GM08714 (cell line): ENCODE measurements around the gene FRZB.

Experiments
- H3K4me3 ChIP-seq: fragments of 200-500 bp; sonication (Bioruptor generic); 2 replicates; pipeline ENCODE4 v1.5.1; 2014; ENCODE audit warnings: mild to moderate bottlenecking, low read length, inconsistent platforms
- ZNF274 ChIP-seq: IDR thresholded peaks from 2 replicates; pipeline ENCODE4 v1.6.1; 2012; ENCODE audit warnings: mild to moderate bottlenecking, low read depth, low read length

FRZB gene, protein sequence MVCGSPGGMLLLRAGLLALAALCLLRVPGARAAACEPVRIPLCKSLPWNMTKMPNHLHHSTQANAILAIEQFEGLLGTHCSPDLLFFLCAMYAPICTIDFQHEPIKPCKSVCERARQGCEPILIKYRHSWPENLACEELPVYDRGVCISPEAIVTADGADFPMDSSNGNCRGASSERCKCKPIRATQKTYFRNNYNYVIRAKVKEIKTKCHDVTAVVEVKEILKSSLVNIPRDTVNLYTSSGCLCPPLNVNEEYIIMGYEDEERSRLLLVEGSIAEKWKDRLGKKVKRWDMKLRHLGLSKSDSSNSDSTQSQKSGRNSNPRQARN

DNA sequence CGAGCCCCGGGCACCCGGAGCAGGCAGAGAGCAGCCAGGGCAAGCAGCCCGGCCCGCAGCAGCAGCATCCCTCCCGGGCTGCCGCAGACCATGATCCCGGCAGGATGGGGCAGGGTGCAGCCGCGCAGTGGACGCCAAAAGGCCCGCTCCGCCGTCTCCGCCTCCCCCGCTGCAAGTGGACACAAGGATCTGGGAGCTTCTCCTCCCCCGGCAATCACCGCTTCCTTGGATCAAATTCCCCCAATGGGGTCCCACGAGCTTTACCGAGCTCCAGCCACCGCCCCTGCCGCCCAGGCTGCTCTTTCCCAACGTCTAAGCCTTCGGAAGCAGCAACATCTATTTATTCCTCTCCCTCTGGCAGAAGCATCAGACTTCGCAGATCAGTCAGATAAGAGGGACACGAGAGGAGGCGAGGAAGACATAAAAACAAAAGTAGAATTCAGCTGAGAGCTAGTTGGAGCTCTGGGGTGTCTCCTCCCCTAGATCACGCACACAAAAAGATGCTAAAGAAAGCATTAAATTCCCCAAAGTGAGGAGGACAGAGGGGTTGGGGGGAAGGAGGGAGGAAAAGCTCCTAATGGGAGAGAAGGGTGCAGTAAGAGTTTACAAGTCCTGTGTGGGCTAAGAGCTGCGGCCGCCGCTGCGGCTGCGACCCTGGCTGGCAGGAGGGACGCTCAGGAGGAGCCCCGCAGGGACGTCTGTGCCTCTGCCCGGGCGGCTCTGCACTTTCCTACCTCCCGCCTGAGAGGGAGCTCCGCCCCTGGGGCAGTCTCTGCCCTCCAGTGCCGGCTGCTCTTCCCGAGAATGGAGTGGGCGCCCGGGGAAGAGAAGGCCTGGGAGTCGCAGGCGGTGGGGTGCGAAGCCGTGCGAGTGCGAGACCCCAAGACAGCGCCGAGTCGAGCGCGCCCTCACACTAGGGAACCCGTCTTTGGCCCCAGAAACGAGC lies at the start of gene FRZB:
Gene FRZB, minus strand, starts transcription at position 177 of the 946 bp plus-strand sequence. Its CDS starts 85 bp downstream, at position 92.
- H3K4me3 ChIP-seq: peak within 1 kb of the TSS; percentile 40; the same call in 1 of the 2 replicates
- TF ChIP-seq ZNF274: no peak

DNA sequence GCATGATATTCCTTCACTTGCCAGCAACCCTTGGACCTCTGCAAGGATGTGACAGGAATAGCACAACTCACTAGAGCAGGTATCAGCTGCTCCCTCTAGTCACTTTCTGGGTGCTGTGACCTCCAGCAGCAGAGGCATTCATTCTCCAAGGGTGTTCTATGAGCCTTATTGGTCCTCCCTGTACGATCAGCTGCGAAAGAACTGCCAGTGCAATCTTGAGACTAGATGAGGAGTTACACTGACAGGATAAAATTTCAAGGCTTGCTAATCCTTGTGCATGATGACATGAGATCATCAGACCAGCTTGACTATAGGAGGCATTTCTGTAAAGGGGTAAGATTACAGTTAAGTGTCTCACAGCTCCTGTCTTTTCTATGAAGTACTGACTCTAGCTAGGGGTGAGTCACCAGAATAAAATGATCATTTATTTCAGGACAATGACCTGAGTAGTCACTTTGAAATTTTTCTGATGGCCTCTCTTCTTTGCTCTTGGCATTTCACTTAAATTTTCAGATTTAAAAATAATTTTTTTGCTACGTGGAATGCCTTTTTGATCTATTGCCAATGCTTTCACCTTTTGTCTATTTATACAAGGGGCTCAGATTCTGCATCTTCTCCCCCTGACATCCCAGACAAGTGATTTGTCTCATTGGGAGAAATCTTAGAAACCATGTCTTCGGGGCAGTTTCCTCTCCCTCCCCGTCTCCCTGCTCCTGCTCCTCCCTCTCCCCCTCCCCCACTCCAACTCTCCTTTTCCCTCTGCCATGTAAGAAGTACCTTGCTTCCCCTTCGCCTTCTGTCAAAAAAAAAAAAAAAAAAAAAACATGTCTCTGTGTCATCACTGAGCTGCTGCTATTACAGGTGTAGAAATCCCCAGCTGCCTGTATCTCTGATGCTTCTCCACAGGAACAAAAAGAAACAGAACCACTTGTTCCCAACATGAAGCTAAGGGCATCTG lies 49.2 kb upstream of the FRZB start:
- no peak overlapping the region for H3K4me3 ChIP-seq
- TF ChIP-seq ZNF274: no peak

DNA sequence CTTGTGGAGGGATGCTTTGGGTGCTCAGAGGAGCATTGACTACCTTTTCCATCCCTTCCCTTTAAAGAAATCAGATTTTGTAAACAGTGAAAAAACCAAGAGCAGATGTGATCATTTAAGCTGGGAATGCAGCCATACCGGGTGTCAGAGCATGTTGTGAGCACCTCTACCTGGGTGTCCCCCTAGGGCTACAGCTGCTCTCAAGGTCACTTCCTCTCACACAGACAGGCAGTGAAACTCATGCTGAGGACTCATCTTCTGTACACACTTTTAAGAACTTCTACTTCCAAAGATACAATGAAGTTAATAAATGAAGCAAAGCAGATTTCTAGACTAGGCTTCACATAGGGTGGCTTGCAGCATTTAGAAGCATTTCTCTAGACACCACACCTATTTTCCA lies 48.4 kb upstream of the FRZB start:
- H3K4me3 ChIP-seq: no peak overlapping the region
- no peak for TF ChIP-seq ZNF274

DNA sequence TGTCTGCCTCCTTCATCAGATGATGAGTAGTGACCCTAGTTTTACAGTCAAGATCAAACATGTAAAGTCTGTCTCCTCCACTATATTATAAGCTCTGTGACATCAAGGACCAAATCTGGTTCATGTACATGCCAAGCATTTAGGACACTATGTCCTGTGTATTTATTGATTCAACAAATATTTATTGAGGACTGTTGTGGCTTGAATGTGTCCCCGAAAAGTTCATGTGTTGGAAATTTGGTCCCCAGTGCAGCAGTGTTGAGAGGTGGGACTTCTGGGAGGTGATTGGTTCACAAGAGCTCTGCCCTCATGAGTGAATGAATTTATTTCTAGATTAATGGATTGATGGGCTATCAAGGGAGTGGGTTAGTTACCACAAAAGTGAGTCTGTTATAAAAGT lies 46.6 kb upstream of the FRZB start:
- H3K4me3 ChIP-seq: no peak overlapping the region
- TF ChIP-seq ZNF274: no peak

DNA sequence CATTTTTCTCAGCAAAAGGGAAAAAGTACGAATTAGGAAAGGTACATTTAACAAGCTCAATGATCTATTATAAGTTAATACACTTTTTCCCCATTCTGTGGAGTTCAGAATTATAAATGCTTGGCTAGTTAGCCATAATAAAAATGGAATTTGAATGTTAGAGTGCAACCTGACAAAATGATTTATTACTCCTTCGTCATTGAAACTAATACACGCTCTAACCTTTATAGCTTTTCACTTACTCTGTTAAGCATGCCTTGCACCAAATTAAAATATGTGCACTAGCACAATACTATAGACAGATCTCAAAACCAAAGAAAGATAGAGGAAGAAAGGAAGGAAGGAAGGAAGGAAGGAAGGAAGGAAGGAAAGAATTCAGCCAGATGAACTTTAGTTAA lies 46.1 kb upstream of the FRZB start:
- no peak overlapping the region for H3K4me3 ChIP-seq
- no peak for TF ChIP-seq ZNF274

DNA sequence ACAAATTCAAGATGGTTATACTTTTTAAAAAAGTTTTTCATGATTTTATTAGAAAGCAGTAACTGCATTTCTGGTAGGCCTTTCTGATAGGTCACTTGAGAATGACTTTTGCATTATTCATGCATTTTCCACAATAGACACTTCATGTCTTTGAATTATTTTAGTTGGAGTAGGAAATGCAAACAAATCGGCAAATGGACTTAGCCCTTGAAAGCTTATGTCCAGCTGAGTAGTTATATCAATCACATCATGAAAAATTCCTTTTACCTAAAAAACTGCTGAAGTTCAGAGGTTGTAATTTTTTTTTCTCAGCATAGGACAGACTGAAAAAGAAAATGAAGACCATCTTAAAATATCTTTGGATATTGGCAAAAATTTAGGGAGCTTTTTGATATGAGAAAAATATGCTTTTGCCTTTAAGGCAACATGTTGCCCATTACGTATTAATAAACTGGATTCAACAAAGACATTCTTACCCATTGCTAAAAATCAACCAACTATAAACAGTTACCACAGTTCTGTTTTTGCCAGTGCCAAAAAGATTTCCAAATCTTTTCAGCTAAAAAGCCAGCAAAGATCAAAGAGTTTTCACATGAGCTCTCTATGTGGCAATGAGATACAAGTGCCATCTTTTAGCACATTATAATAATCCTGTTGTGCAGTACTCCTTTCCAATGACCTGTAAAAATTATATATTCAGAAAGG lies 45.5 kb upstream of the FRZB start:
- TF ChIP-seq ZNF274: no peak
- no peak overlapping the region for H3K4me3 ChIP-seq

DNA sequence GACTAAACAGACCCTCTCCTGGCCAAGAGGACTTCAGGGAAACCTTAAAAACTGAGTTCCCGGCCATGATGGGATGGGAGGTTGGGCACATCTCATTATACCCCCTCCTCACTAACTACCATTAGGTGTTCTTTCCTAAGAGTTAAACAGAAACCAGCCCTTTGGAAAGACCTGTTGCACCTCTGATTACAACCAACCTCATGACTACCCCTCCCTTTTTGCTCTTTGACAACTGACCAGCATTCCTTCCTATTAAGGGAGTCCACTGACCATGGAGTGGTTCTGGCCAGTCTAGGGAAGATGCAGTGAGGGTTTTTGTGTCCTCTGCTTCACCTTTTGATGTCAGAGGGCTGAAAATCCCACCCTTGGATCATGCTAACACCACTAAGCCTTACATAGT lies 44.5 kb upstream of the FRZB start:
- no peak for TF ChIP-seq ZNF274
- H3K4me3 ChIP-seq: no peak overlapping the region

DNA sequence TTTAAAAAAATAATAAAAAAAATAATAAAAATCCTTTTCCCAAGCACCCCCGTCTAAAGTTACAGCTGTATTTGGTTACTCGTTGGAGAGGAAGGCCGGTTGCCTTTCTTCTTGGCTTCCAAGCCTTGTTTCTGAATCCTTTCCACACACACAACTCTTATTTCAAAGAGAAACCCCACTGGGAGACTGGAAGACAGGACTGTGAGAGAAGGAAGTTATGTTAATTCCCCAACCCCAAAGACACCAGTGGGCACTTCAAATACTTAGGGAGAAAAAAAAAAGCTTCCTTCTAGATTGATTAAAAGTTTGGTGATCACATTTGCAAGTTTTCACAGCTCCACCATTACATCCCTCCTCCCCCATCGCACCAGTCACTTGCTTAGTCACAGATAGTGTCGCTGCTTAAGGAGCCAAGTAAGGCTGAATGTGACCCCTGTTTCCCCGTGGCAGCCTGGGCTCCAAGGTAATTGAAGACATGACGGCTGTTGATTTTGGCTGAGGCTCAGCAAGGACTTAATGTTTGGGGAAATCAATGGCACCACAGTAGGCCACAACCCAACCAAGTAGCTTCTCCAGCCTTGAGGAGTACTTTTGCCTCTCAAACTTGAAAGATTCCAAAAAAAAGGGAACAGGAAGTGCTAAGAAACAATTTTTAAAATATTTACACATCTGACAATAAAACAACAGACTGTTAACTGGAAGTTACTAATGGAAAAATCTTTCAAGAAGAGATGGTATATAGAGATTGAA lies 40.8 kb upstream of the FRZB start:
- no peak overlapping the region for H3K4me3 ChIP-seq
- no peak for TF ChIP-seq ZNF274

DNA sequence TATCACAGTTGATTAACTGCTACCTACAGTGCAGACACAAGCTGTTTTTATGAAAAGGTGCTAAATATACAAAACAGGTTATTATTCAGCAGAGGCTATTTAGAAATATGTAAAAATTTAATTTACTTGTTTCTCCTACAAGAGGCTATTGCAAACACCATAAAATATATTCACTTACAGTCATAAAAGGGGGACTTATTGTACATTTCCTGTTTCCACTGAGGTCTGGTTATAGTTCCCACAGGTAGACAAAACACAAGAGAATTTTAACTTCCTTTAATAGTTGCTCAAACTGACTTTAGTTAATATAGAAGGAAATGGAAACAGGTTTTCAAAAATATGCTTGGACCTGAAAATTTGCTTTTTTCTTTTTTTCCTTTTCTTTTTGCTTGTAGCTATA lies 40.0 kb upstream of the FRZB start:
- TF ChIP-seq ZNF274: no peak
- no peak overlapping the region for H3K4me3 ChIP-seq

DNA sequence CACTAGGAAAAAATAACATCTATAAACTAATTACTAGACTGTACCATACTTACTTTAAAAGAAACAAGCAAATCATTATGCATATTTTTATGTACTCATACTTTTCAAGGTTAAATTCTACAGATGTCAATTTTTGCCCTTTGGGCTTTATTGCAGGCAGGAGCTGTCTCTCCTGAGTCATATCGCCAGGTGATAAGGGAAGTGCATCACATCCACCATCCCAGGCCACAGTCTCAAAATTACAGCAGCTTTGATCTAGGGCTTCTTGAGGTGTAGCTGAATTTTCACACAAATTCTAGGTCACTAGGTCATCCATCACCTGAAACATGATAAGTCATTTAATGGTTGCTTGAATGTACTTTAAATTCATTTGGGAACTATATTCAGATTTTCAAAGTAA lies 38.4 kb upstream of the FRZB start:
- H3K4me3 ChIP-seq: no peak overlapping the region
- TF ChIP-seq ZNF274: no peak

DNA sequence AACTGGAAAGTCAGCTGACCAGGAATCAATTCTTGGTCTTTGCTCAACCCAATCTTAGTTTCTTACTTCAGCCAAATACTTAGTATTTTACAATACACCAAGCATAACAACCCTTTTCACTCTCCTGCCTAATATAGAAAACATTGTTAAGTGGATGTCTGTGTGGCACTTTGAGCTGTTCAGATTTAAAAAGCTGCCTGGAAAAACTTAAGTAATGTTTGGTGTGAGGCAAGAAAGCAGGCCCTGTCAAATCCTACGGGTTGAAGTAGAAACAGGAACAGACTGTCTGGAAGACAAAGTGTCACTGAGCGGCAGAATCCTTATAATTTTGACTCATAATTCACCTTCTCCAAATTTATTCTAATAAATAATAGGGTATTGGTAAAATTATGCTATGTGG lies 37.1 kb upstream of the FRZB start:
- no peak for TF ChIP-seq ZNF274
- no peak overlapping the region for H3K4me3 ChIP-seq

DNA sequence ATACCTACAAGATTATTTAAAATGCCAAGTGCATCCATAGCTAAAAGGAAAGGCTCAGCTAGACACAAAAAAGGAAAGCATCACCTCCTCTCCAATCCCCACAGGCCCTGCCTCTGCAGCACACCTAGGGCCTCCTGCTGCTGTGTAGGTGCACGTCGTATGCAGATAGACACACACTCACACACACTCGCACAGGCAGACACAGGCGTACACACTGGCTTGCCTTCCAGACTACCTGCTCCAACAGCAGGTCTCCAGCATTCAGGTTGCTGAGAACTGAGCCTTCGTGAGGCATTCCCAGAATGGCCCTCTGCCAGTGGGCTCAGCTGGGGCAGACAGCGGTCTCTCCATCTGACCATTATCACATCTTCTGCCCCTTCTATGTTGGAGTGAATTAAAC lies 35.3 kb upstream of the FRZB start:
- no peak for TF ChIP-seq ZNF274
- no peak overlapping the region for H3K4me3 ChIP-seq

DNA sequence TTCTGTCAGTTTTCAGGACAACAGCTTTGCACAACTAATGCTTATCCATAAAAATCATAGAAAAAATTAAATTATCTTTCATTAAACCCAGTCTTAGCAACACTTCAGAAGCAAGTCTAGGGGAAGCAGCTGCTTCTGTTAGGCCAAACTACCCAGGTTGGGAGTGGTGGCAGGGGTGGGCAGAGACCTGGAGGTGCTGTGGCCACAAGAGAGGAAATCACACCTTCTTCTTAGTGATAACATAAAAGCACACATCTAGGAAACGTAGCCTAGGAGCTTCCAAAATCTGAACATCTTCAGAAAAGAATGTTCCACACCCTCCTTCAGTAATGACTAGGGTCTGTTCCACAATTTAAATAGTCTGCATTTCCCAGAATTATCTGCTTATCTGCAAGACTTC lies 32.3 kb upstream of the FRZB start:
- H3K4me3 ChIP-seq: no peak overlapping the region
- TF ChIP-seq ZNF274: no peak
